HG02623 (cell line): Measurements from ENCODE around the gene ZFP36L1.
"Not testable (repeated sequence)": the region's sequence is repeated elsewhere in the genome, so short reads cannot be mapped to it uniquely, and the experiment has no call there.

Experiments used
- ATAC-seq: cut with Tn5 transposase; IDR thresholded peaks from one replicate; pipeline ENCODE4 v1.9.1; 2021; ENCODE audit warnings: moderate library complexity; ENCODE audit not compliant: unreplicated experiment

The ZFP36L1 gene

DNA sequence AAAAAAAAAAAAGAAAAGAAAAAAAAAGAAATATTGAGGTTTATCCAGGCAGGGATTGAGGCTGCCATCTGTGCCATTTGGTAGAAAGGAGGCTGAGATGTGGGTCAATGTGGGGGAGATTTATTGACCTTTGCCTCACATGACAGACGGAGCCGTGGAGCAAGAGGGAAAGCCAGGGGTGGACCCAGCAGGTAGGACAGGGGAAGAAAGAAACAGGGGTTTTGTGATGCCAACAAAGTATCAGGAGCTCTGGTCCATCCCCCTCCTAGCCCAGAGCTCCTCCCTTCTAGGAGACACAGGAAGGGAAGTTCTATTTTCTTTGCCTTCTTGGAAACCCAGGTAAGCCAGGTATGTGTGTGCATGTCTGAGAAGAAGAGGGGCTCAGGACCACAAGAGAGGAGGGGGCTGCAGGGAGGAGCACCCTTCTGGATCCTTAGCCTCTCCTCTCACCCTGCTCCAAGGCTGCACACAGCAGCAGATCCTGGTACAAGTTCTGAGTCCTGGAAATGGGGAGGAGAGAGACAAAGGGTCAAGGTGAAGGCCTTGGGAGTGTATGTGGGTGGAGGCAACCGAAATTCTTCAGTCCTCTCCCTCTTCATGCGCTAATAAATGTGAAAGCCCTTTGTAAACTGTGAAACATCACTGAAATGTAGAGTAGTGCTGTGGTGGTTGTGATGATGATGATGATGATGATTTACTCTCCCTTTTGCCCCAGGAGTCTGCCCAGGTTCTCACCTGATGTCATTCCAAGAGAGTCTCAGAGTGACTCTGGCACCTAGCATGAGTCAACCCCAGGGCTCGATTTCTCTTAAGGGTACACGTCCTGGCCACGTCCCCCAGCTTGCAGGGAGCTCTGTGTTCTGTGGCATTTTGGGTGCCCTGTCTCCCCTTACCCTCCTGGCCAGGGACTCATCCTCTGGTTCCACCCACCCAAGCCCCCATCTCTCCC, 26.3 kb downstream of the ZFP36L1 start:
- ATAC-seq = no peak

DNA sequence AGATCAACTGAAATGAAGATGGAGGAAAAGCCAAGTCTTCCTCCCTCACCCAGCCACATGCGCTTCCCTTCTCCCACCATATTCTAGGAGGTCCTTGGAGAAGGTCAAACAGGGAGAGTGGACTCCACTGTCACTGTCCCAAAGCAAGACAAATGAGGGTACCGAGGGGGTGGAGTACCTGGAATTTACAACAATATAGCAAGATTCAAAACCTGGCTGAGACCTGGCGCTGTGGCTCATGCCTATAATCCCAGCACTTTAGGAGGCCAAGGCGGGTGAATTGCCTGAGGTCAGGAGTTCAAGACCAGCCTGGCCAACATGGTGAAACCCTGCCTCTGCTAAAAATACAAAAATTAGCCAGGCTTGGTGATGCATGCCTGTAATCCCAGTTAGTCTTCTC, 29.0 kb downstream of the ZFP36L1 start:
- ATAC-seq = not testable (repeated sequence)

DNA sequence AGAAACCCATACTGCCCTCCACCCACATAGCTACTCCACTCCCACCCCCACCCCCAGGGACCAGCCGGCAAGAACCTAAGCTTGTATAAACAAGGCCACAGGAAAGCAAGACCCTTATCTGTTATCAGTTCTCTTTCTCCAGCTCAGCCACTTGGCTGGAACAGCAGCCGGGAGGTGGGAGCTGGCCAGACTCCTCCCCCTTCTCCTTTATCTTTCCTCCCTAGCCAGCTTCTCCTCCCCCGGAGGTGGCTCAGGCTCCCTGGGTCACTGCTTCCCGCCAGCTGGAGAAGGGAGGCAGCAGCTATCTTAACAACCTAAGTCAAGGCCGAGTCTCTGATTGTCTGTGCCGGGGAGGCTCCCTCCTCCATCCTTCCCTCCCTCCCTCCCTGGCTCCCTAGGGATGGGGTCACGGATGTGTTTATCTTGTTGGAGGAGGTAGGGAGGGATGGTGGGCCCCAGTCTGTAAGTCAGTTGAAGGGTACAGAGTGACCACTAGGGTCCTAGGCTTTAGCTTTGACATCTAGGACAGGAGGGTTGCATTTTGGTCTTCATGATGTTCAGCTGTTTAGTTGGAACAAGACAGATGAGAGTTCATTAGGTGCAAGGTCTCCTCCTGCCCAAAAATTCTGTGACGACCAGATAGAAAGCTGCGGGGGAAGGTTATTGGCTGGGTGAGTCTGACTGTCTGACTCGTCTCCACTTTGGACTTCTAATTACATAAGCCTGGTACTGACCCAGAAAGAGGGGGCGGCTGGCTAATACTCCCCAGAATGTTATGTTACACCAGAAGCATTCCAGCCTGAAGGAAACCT, 29.7 kb downstream of the ZFP36L1 start:
- no peak for ATAC-seq

DNA sequence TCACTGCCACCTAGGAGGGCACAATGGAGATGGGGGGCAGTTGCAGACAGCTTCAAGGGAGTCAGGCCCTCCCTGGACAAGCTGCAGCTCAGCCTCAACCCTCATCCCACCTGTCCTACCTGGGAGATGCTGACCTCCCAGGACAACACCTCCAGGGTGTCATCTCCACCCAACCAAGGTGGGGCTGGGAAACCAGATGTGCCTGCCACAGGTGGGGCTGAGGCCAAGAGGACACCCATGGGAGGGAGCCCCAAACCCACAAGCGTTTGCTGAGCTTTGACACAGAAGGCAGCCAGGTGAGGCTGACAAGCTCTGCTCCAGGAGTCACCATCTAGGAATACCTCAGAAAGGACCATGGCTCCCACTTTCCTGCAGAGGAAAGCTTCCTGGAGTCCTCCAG, 31.5 kb downstream of the ZFP36L1 start:
- ATAC-seq = no peak

DNA sequence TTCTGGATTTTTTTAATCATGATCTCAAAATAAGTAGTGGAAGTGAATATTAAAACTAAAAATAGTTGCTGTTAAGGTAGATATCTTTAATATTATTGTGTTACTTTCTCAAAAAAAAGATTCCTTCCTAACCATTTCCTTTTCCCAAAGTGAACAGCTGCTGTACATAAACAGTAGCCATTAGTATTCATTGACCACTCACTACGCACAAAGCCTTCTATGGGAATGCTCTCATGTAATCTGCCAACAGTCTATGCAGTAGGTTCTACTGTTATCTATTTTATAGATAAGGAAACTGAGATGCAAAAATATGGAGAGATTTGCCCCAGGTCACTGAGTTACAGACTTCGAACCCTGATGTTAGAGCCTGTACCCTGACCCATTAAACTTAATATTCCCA, 32.1 kb downstream of the ZFP36L1 start:
- no peak for ATAC-seq

DNA sequence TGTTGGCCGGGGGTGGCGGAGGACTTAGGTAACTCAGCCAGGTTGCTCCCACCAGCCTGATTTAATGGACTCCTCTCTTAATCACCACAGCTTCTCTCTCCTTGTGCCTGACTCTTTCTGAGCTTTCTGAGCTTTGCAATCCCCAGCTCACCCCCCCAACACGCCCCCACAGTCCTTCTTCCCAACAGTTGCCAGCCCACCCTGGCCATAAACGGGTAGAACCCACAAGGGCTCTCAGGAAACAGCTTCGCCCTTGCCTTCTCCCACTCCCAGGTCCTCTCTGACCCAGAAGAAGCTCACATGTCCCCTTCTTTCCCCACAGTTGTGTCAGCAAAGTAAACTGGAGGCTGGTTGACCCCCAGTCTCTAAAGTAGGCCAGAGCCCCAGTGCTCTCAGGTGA, 32.9 kb downstream of the ZFP36L1 start:
- ATAC-seq = no peak

DNA sequence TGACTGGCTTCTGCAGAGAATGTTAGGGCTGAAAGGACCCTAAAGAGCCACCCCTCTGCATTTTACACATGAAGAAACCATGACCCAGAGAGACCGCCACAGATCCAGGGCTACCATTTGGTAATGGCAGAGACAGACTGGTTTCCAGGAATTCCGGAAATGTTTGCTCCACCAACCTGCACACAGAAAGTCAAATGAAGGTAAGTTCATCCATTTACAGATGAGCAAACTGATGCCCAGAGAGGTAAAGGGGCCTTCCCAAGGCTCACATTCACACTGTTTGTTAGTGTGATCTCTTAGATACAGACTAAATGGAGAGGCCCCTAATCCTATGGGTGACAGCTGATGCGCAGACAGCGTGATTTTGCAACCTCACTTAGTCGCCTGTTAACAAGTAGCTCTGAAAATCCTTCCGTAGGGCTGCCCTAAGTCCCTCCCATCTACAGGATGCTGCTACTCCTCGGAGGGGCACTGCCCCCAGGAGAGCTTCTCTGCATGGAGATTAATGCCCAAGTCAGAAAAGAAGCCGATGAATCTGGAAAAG, 33.8 kb downstream of the ZFP36L1 start:
- no peak for ATAC-seq

DNA sequence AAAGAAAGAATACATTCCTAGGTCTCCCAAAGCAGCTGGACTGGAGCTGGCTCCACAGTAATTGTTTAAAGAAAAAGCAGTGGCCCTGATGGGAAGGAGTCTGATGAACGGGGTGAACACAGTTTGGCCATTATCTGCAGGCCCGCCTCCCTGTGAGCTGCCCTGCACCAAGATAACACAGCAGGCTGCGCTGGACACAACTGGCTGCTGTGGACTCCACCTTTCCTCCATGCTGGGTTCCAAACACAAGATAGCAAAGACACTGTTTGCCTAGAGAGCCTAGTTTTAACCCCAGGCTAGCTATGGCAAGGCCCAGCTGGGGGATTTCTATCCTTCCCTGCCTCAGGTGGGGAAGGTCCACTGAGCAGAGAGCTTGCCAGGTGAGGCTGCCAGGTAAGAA, 34.6 kb downstream of the ZFP36L1 start:
- ATAC-seq = no peak

DNA sequence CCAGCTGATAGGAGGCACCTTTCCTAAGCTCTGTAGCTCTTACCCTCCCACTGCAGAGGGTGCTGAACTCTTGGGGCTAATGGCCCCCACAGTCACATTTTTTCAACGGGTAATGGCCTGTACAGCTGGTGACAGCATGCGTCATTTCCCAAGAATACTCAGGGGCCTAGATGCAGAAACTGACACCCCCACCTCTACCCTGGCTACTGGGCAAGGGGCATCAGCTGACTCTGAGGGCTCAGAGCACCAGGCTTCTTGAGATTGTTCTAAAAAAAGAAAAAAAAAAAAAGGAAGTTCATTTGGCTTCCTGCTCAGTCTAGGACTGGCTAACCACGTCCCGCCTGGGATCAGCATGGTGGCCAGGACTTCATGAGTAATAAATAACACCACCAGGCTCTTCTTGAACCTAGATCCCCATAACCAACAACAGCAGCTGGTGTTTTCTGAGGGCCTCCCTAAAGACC, 35.2 kb downstream of the ZFP36L1 start:
- ATAC-seq = no peak

DNA sequence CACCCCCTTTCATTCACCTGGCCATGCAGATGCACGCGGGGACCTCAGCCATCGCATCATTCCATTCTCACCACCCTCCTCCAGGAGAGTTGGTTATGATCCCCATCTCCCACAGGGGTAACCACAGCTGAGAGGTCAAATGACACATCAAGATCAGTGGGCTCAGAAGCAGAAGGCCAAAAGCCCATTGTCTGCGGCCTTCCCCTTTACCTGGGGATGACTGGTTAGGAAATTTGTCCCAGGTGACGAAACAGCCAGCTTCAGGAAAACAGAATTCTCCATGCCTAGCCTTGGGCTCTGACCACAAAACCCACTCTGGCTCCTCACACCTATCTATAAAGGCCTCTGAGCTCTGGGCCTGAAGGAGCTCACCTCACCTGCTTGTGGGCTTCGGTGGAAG, 36.1 kb downstream of the ZFP36L1 start:
- ATAC-seq = no peak

DNA sequence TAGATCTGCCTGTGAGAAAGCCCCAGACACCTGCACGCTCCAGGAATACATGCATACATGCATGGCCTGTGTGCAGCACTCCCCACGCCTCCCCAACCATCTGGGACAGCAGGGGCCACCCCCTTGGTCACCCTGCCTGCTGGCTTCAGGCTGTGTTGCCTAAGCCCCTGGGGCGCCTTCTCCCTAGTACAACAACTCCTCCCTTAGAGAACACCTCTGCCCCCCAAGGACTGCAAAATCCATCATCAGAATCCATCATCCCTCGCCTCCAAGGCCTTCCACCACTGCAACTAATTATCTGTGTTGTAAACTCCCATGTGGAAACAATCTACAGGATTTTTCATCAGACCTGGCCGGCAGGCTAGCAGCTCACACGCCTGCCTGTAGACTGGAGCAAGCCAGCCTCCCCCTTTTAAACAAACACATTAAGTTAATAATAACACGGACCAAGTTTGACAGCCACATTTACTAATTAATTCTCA, 36.8 kb downstream of the ZFP36L1 start:
- ATAC-seq = no peak

DNA sequence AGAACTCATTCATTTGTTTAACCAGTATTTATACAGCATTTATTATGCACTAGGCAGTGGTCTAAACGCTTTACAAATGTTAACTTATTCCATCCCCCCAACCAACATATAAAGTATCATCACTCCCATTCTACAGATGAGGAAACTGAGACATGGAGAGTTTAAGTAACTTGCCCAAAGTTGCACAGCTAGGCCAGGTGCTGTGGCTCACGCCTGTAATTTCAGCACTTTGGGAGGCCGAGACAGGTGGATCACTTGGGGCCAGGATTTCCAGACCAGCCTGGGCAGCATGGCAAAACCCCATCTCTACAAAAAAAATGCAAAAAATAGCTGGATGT, 37.9 kb downstream of the ZFP36L1 start:
- ATAC-seq = no peak

DNA sequence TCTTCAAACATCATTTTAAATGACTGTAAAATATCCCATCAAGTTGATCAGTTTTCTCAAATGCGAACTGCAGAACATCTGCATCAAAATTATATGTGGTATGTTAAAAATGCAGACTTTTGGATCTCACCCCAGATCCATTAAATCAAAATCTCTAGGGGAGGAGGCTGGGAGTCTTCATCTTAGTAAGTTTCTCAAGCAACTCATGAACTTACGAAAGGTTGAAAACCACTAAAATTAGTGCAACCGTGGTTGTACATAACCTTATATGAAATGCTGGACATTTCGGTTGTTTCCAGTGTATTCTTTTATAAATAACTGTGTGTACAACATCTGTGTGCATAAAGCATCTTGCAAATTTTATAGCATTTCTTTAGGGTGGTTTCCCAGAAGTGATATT, 39.2 kb downstream of the ZFP36L1 start:
- ATAC-seq = no peak

DNA sequence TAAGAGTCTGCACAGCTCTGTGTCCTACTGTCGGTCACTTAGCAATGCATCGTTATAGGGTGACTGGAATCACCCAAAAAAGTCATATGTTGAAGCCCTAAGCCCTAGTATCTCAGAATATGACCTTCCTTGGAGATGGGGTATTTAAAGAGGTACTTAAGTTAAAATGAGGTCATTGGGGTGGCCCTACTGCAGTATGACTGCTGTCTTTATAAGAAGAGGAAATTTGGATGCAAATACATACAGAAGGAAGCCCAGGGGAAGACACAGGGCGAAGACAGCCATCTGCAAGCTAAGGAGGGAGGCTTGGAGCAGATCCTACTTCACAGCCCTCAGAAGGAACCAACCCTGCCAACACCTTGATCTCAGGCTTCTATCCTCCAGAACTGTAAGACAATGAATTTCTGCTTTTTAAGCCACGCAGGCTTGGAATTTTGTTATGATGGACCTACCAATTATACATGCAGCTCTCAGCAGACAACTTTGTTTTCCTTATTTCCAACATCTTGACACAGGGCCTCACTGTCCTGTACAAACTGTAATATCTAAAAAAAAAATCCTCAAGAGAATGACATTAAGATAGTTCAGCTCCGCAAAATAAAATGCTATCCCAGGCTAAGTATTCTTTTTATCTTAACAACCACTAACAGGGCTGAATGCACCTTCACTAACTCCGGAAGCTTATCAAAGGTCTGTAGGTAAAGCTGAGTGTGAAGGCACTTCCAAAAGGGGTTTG, 40.4 kb downstream of the ZFP36L1 start:
- ATAC-seq = no peak

DNA sequence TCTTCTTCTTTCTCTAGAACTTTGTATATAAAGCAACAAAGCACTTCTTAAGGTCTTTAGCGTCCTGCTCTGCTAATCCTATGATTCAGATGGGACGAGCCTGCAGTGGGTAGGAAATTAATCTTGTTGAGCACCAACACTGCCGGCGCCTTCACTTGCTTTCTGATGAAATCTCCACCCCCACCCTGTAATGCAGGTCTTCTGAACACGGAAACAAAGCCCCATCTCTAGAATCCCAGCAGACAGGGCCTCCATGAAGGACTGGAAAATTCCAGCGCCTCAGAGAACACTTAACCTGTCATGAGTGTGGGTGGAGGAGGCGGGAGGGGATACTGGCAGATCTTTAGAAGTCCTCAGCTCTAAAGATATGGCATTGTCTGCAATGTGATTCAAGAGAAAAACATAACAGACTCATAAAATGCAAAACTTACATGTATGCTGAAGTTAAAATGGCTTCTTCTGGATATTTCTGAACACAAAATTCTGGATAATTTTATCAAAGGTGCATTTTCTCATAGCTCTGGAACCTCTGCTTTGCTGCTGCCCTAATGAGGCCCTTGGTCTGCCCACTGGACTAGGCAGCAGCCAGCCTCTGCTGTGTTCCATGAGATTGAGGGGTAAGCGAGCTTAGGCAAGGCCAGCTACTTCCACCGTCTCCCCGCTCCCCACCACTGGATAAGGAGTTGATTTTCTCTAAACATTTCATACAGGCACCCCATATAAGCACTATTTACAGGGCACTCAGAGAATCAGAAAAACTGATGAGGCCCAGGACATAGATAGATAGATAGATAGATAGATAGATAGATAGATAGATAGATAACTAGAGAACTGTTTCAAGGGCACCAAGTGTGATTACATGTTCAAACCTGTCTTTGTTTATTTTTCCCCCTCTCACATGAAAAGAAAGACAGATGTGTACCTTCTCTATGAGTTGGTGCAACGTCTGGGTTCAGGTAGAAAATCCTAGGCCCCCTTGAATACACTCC, 43.1 kb downstream of the ZFP36L1 start:
- no peak for ATAC-seq

DNA sequence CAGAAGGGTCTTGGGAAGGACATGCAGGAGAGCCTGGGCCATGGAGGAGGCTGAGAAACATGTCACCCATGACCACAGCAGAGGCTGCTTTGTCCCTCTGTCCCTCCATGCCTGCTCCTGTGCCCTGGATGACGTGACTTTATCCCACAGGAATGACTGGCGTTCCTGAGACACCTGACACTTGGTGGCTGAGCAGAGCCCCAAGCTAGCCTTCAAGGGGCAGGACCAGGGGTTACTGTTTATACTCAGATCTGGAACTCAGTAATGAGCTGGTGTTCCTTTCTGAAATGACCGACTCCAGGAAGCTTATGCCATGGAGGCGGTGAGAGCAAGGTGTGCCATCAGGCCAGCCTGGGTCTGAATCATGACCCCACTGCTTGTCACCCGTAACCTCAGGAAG, 44.2 kb downstream of the ZFP36L1 start:
- ATAC-seq = no peak

DNA sequence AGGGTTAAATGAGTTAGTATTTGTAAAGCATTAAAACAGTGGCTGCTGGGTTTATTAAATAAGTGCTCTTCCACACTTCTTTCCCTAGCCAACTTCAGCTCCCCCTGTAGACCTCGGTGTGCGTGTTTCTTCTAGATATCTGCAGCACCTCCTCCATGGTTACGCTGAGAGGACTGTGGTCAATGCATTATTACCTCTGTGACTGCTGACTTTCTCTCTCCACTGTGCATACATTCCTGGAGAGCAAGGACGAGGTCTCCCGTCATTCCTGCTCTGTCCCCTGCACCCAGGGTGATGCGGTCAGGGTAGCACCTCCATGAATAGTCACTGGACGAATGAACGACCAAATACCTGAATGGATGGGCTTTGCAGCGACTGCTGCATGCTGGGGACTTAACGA, 44.6 kb downstream of the ZFP36L1 start:
- ATAC-seq = no peak

DNA sequence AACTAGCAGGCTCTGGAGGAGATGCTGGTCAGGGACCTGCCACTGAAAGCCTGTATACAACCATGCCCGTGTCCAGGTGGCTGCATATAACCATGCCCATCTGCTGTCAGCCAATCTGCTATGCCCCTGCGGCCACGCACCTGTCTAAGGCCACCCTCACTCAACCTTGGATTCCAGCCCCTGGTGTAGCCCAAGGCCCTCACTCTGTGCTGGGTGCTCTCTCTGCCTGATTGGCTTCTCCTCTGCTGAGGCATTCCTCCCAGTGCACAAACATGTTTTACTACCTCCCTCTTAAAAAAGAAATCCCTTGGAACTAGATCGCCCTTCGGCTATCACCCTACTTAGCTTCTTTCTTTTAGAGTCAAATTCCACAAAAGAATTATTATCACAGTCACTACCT, 45.5 kb downstream of the ZFP36L1 start:
- ATAC-seq = no peak

DNA sequence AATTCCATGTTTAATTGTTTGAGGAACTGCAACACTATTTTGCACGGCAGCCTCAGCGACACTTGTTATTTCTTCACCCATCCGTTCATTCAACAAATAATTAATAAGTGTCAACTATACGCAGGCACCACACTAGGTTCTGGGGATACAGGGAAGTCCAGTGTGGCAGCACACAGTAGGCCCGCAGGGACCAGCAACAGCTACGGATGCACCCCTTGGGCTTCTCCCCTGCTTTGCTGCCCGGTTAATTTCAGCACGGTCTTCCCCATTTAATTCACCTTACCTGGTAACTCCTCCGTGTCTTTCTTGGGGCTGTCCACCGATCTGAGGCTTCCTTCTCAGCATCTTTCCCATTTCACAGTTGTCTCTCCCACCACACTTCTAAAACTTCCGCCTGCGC, 48.3 kb downstream of the ZFP36L1 start:
- no peak for ATAC-seq
